COLO668 (cell line): ENCODE data around the gene MRPL34.
"Not testable (repeated sequence)": the region's sequence is repeated elsewhere in the genome, so short reads cannot be mapped to it uniquely, and the experiment has no call there.

Source experiments
- DNase-seq: peaks from one replicate; lab custom pipeline; 2025; ENCODE audit not compliant: unreplicated experiment; lab: John Stamatoyannopoulos, UW

The MRPL34 gene

GRCh38 chr19:17305517-17306284 is at the start of gene MRPL34:
MRPL34 (plus strand) TSS chr19:17305872; CDS start chr19:17305893, 21 bp downstream.
- DNase-seq, result peak; percentile 99

DNA sequence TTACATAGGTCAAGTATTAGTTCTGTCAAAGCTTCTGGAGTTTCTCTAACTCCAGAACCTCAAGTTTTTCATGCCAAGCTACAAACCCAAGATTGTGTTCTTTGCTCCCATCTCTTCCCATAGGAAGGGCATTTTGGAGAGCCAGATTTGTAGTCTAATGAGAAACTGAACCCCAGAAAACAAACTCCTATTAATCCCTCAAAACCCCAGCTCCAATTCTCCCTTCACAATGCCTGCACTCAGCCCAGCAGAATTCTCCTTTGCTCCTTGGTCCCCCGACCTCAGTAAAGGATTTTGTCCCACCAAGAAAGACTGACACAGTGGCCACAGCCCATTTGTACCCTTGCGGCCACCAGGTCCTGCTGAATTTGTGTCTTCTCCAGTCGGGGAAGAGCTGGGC is 49.5 kb upstream of the MRPL34 start:
- no peak for DNase-seq

DNA sequence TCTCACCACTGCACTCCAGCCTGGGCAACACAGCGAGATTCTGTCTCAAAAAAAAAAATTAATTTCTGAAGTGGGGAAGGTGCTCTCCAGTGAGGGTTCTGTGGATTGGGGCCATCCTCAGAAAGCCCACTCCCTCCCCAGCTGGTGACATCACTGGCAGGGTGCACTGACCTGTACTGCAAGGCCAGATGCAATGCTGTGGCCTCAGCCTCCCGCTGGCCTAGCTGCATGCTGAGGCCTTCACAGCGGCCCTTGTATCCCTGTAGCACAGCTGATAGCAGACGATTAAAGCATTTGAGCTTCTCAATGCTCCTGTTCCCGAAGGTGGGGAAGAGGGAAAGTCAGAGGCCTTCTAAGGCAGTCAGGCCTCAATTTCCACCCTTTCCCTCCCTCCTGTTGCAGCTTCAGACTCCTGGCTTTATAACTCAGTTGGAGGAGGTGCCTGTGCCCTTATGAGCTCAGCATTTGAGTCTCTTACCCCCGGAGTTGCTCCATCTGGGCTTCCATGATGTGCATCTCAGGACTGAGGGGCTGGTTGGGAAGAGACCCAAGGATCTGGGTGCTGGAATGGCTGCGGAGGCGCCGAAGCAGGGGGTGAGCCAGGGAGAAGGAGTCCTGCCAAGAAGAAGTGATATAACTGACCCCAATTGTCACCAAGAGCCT is 46.4 kb upstream of the MRPL34 start:
- no peak for DNase-seq

DNA sequence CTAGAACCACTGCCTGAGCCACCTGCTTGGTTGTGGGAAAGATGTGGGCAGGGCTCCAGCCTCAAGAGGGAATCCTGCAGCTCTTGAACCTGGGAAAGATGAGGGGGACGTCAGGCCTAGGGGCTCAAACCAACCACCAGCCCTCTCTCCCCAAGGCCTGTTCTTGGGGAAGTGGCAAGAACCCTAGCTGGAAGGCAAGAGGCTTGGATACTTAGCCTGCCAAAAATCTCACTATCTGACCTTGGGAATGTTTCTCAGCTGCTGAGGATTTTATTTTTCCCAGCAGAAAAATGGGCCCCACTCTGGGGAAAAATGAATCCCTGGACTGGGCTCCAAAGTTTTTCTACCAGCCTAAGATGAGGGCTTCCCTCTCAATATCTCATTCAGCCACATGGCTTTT is 45.7 kb upstream of the MRPL34 start:
- no peak for DNase-seq

DNA sequence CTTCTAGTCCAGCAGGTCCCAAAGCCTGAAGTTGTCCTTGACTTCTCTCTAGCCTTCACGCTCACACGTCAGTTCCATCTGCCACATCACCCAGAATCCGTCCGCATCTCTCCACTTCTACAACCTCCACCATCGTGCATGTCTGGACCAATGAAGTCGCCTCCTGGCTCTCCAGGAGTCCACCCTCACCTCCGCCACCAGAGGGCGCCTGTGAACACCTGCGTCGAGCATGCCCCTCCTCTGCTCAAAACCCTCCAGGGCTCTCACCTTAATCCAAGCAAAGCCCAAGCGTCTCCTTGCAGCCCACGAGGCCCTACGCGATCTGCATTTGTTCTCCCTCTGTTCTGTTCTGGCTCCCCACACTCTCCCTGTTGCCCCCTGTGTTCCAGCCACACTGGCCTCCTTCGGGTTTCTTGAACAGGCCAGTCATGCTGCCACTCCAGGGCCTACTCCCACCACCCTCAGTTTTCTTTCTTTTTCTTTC is 44.8 kb upstream of the MRPL34 start:
- DNase-seq, result peak; percentile 89

DNA sequence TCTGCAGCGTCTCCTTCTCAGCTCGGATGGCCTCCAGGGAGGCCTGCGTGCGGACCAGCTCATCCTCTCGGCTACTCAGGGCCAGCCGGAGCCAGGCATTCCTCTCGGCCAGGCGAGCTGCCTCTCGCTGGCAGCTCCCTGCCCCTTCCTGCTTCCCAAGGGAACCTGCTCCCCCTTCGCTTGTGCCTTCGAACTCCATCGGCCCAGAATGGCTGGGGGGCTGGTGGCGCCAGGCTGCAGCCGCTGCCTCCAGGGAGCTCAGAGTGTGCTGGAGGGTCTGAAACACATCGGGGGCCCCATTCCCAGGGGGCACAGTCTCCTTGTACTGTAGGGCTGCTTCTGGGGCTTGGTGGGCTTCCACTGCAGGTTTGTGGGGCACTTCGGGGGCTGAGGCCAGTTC is 43.1 kb upstream of the MRPL34 start:
- DNase-seq, result no peak

DNA sequence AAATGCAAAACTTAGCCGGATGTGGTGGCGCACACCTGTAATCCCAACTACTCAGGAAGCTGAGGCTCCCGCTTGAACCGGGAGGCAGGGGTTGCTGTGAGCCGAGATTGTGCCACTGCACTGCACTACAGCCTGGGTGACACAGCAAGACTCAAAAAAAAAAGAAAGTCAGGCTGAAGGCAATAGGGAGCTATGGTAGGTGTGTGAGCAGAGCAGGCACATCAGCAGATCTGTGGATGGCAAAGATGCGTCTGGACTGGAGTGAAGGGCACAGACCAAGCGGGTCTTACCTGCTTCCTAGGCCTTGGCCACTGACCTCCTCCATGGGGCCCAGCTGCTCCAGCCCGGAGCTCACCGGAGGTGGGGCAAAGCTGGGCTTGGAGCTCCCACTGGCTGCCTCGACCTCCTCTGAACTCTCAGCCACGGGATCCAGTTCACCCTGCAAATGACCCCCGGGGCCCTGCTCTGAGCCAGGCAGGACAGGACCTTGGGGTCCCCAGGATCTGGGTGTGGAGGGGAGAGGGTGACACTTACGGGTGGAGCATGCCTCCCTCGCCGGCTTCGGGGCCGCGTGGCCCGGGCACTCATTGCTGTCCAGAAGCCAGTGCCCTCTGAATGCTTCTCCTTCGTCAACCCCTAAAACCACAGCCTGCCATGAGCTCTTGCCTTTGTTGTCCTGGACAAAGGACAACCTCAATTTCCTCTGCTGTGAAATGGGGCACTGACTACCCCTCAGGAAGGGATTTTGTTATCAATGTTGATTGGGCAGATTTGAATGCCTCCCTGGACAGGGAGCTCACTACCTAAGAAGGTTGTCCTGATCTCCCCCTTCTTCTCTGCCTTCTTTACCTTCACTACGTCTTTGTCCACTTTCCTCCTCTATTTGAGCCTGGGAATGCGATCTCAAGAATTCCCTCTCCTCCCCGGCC is 41.7 kb upstream of the MRPL34 start:
- DNase-seq, result no peak

- no peak for DNase-seq
Observed at GRCh38 chr19:17264641-17264979, 41.1 kb upstream of the MRPL34 start, which contains the start of gene USHBP1. USHBP1 (minus strand) TSS chr19:17264745; CDS start chr19:17264299, 446 bp downstream.

GRCh38 chr19:17266026-17266425 is 39.6 kb upstream of the MRPL34 start:
- no peak for DNase-seq

DNA sequence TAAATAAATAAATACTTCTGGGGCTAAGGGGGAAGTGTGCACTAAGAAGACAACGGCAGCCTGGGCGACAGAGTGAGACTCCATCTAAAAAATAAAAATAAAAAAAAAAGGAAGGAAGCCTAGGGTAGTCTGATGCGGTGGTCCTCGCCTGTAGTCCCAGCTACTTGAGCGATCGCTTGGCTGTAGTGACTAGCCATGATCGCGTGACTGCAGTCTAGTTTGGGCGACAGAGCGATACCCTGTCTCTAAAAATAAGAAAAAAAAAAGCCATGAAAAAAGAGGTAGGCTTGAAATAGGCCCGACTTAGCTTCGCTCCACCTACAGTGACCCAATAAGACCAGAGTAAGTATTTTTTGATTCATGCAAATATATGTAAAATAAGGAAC is 39.1 kb upstream of the MRPL34 start:
- no peak for DNase-seq

DNA sequence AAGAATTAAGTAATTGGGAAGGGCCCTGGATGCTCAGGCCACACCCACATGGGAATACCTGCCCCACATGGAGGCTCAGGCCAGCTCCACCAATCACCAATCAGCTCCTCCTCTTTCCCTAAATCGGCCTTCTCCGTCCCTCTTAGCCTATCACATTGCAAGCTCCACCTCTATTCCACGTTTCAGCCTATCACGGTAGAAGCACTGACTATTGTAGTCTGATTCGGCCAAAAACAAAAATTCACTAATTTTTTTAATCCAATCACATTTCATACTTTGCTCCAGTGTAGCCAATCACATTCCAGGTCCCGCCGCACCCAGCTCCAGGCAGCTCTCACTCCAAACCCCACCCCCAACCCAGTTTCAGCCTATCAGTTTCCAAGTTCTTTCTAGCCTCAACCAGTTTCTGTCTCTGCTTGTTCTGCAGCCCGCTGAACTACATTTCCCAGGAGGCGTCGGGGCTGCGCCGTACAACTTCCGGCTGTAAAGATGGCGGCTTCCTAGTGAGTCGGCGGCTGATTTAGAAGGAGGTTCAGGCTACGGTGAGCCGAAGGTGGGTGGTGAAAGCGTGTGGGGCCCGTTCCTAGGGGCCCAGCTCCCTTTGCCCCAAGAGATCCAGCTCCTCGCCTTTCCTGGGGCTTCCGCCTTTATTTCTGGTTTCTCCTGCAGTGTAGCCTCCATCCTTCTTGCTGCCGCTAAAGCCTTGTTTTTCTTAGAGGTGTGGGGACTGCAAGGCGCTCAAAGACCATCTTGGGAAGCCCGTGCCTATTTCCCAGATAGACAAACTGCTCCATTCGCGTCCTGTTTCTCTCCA is 38.5 kb upstream of the MRPL34 start, which contains the start of gene BABAM1:
BABAM1 (plus strand) TSS at position 469 of the 814 bp plus-strand sequence. CDS start 1,364 bp downstream, outside the sequence.
- peak; percentile 91 for DNase-seq

- no peak for DNase-seq
Observed at GRCh38 chr19:17268754-17269153, 36.9 kb upstream of the MRPL34 start.

GRCh38 chr19:17274892-17275291 is 30.8 kb upstream of the MRPL34 start:
- not testable (repeated sequence) for DNase-seq

- DNase-seq, result no peak
Observed at GRCh38 chr19:17275441-17276175, 30.1 kb upstream of the MRPL34 start.

GRCh38 chr19:17279436-17279835 is 26.2 kb upstream of the MRPL34 start:
- DNase-seq, result no peak

- peak; percentile 29 for DNase-seq
Observed at GRCh38 chr19:17281391-17282304, 24.0 kb upstream of the MRPL34 start, which contains the start of gene ANKLE1. ANKLE1 (plus strand) TSS chr19:17281901; CDS start chr19:17281921, 20 bp downstream.

GRCh38 chr19:17282488-17283125 is 23.1 kb upstream of the MRPL34 start:
- DNase-seq, result peak; percentile 91

DNA sequence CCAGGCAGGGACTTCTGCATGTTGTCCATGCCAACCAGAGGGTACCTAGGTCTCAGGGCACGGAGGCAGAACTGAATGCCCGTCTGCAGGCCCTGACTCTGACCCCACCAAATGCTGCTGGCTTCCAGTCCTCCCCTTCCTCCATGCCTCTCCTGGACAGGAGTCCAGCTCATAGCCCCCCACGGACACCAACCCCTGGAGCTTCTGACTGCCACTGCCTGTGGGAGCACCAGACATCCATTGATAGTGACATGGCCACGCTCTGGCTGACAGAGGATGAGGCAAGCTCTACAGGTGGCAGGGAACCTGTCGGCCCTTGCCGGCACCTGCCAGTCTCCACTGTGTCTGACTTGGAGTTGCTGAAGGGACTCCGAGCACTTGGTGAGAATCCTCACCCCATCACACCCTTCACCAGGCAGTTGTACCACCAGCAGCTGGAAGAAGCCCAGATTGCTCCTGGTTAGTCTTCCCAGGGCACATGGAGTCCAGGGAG is 22.1 kb upstream of the MRPL34 start:
- DNase-seq, result no peak
